GM21526 (cell line): ENCODE measurements around the gene DYNLRB2.
A peak's percentile ranks its signal among the peaks of the same experiment; 100 is the strongest.

Source experiments
- ATAC-seq: cut with Tn5 transposase; IDR thresholded peaks from one replicate; pipeline ENCODE4 v1.9.1; 2021; ENCODE audit warnings: moderate library complexity; ENCODE audit not compliant: unreplicated experiment, low FRiP score

The DYNLRB2 gene

GRCh38 chr16:80540516-80541305, at the start of gene DYNLRB2:
DYNLRB2 (plus strand) TSS chr16:80540993; CDS start chr16:80541077, 84 bp downstream.
- peak; percentile 95 for ATAC-seq

GRCh38 chr16:80500116-80500859, 40.5 kb upstream of the DYNLRB2 start:
- ATAC-seq = no peak

- no peak for ATAC-seq
Observed at GRCh38 chr16:80500961-80501525, 39.8 kb upstream of the DYNLRB2 start.

- ATAC-seq = no peak
Observed at GRCh38 chr16:80503107-80503506, 37.7 kb upstream of the DYNLRB2 start.

- ATAC-seq = no peak
Observed at GRCh38 chr16:80507538-80507937, 33.3 kb upstream of the DYNLRB2 start.

- ATAC-seq = no peak
Observed at GRCh38 chr16:80509872-80510271, 30.9 kb upstream of the DYNLRB2 start.

- ATAC-seq = no peak
Observed at GRCh38 chr16:80511824-80512592, 28.8 kb upstream of the DYNLRB2 start.

GRCh38 chr16:80512593-80512853, 28.3 kb upstream of the DYNLRB2 start:
- ATAC-seq = no peak

- ATAC-seq = no peak
Observed at GRCh38 chr16:80515374-80515773, 25.4 kb upstream of the DYNLRB2 start.

GRCh38 chr16:80517846-80518245, 22.9 kb upstream of the DYNLRB2 start:
- no peak for ATAC-seq

GRCh38 chr16:80518436-80518835, 22.4 kb upstream of the DYNLRB2 start:
- ATAC-seq = no peak

GRCh38 chr16:80519189-80519588, 21.6 kb upstream of the DYNLRB2 start:
- ATAC-seq = no peak

- ATAC-seq = no peak
Observed at GRCh38 chr16:80525420-80525819, 15.4 kb upstream of the DYNLRB2 start.

- ATAC-seq = peak; percentile 69
Observed at GRCh38 chr16:80526418-80527061, 14.3 kb upstream of the DYNLRB2 start.

GRCh38 chr16:80527297-80527696, 13.5 kb upstream of the DYNLRB2 start:
- no peak for ATAC-seq

GRCh38 chr16:80530479-80530878, 10.3 kb upstream of the DYNLRB2 start:
- no peak for ATAC-seq

GRCh38 chr16:80536238-80536637, 4.6 kb upstream of the DYNLRB2 start:
- no peak for ATAC-seq

- no peak for ATAC-seq
Observed at GRCh38 chr16:80541306-80541694, 507 bp downstream of the DYNLRB2 start.

GRCh38 chr16:80543162-80543561, 2.4 kb downstream of the DYNLRB2 start:
- no peak for ATAC-seq

- ATAC-seq = no peak
Observed at GRCh38 chr16:80544326-80544725, 3.5 kb downstream of the DYNLRB2 start.

- no peak for ATAC-seq
Observed at GRCh38 chr16:80546249-80546648, 5.5 kb downstream of the DYNLRB2 start.
